CD4-positive, alpha-beta T cell treated with Interleukin-15 for 1 hour (primary cell): Measurements from ENCODE around the gene ARPC5L.
"Not testable (repeated sequence)": the region's sequence is repeated elsewhere in the genome, so short reads cannot be mapped to it uniquely, and the experiment has no call there.

ENCODE experiments used
- DNase-seq: peaks from one replicate; pipeline ENCODE4 v3.0.0-alpha.2; 2020

Gene ARPC5L

DNA sequence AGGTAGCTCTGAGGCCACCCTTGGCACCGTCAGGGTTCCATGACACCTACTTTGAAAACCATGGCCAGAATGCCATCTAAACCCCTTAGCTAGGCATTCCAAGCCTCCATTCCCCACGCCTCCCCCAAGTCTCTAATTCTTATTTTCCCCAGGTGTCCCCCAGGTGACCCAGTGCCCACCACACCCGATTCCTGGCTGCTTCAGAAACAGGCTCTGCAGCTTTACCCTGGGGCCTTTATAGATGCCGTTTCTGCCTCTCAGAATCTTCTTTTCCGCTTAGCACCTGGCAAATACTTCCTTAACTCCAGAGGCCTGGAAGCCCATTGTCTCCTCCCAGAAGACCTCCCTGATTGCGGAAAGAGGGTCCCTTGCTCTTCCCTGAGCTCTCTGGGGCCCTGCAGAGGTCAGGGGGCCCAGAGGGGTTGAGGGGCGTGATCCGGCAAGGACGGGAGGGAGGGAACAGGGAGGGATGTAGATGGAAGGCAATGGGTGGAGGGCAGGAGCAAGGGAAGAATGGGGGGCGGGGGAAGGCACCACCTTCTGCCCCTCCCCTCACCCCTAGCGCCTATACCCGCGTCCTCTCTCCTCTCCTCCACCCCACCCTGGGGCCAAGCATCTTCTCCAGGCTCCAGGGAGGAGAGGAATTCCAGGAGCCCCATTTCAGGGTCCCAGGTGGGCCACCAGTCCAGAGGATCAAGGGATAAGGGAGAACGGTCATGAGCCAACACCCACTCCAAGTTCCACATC lies 20.7 kb upstream of the ARPC5L start:
- DNase-seq: no peak

DNA sequence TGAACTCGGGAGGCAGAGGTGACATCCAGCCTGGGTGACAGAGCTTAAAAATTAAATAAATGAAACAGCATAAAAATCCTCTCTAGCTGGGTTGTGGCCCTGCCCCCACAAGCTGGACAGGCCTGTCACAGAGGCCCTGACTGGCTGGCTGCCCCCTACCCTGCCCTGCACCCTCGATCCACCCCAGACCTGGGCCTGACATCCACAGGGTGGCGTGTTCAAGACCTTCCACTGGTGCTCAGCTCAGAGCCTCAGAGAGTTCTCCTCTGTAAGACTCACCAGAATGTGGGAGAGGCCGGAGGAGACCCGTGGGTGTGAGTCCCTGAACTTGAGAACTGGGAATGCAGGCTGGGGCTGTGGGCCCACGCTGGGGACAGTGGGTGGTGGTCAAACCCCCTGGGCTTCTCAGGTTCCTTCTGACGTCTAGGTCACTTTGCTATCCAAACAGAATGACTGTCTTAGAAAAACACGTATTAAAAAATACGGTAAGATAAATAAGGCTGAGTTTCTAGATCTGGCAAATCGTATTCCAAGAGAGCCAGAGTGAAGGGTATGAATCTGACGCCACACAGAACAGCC lies 18.4 kb upstream of the ARPC5L start:
- no peak for DNase-seq

DNA sequence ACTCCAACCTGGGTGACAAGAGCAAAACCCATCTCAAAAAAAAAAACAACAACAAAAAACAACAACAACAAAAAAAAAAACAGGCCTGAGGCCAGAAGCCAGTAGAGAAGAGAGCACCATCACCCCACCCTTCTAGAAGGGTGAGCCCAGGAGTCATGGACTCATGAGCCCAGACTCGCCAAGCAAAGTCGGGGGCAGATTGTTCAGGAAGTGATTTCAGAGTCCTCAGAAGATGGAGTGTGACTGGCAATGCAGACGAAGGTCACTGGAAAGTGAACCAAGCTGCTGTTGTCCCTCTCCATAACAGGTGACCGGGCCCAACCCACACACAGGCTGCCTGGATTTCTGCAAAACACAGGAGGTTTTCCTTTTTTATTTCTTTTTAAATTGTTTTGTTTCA lies 17.6 kb upstream of the ARPC5L start:
- DNase-seq: no peak

DNA sequence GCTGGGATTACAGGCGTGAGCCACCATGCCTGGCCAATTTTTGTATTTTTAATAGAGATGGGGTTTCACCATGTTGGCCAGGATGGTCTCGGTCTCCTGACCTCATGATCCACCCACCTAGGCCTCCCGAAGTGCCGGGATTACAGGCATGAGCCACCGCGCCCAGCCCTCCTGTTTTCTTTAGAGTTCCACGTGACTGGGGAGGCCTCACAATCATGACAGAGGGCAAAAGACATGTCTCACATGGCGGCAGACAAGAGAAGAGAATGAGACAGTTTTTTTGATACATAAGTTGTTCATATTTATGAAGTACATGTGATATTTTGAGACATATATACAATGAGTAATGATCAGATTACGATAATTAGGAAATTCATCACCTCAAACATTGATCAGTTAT lies 15.5 kb upstream of the ARPC5L start:
- DNase-seq: not testable (repeated sequence)

DNA sequence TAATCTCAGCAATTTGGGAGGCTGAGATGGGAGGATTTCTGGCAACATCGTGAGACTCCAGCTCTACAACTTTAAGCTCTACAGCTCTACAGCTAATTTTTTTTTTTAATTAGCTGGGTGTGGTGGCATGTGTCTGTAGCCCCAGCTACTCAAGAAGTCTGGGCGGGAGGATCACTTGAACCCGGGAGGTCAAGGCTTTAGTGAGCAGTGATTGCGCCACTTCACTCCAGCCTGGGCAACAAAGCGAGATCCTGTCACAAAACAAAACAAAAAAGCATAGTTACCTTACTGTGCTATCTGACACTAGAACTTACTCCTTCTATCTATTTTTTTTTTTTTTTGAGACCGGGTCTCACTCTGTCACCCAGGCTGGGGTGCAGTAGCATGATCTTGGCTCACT lies 15.0 kb upstream of the ARPC5L start:
- DNase-seq: no peak

DNA sequence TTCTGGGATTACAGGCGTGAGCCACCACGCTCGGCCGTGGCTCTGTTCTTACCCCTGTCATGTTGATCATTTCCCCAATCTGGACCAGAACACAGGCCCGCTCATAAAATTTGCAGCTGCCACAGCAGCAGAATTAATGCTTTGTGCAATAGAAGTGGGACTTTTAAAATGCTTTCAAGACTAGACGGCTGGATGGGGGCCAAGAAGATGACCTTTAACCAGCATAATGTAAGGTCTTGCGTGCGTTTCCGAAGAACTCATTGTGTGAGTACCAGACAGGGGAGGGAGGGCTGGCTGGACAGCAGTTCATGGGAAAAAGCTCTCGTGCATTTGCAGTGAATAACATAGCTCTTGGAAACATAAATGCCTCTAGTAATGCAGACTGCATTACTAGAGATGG lies 12.1 kb upstream of the ARPC5L start:
- no peak for DNase-seq

DNA sequence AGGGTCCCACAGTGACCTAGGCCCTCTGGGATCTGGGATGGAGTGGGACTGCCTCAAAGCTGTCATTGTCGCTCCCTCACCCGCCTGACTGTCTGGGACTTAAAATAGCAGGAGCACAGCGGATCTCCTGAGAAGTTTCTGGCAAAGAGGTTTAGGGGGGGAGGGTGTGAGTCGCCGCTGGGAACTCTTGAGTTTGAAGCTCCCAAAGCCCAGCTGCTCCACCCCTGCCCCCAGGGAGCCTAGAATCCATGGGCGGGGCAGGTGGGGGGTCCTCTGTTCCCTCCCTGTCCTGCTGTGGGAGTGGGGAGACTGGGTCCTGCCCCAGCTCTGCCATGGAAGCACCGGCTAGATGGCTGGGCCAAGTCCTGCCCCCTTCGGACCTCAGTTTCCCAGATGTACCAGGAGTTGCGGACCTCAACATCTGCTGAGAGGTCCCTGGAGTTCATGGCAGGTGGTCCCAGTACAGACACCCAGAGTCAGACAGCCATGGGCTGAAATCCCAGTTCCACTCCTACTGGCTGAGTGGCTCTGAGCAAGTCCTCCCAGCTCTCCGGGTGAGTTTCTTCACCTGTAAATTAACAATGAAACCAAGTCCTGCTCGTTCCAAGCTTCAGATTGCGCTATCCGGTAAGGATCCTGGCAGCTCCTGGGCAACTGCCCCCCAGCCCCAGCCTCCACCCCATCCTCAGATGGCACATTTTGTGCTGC lies 9.7 kb upstream of the ARPC5L start:
- DNase-seq: no peak

DNA sequence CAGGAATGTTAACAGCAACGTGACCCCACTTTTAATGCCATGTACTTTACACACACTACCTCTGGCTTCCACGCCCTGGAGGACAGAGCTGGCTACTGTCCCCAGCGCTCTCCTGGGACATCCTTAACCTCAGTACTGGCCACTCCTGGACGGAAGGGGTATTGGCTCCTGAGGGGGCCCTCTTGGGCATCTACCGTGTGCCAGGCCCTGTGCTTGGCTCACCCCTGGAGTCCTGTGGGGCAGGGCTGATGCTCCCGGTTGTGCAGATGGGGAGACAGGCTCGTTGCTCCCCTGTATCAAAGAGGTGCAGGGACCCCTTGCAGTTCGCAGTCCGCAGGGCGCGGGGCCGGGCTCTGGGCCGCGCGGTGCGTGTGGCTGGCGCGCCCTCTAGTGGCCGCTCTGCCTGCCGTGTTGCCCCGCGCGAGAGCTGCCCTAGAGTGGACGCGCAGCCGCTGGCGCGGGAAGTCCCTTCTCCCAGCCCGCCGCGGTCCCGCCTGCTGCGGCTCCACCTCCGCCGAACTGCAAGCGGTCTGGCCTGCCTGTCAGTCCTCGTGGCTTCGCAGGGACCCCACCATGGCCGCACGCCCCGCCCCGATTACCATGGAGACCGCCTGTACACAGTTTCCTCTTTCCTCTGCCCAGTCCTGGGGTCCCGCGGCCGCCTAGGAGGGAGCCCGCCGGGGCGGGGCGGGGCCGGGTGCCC lies 8.9 kb upstream of the ARPC5L start, which contains the start of gene WDR38:
TSS of gene WDR38 (plus strand) at position 632 of the 703 bp plus-strand sequence. CDS start 72 bp downstream, outside the sequence.
- DNase-seq: peak; percentile 92

DNA sequence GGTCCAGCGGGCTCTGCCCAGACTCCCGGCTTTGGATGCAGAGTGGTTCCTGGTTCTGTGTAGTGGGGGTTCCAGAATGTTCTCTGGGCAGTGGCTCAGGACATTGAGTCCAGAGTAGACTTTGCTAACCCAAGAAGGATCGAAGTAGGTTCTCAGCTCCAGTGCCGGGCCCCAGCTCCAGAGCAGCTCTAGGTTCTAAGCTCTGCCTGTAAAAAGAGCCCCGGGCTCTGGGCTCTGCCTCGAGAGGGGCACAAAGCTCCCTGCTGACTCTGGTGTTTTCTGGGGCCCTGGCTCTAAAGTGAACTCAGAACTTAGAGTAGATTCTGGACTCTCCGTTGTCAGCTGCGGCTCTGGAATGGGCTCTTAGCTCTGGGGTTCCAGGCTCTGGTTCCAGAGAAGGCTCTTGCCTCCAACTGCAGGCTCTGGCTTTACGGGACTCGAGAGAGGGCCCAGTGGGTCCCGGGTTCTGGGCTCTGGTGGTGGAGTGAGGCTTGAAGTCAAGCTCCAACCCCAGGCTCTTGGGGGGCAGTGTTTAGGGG lies 8.3 kb upstream of the ARPC5L start:
- DNase-seq: no peak

DNA sequence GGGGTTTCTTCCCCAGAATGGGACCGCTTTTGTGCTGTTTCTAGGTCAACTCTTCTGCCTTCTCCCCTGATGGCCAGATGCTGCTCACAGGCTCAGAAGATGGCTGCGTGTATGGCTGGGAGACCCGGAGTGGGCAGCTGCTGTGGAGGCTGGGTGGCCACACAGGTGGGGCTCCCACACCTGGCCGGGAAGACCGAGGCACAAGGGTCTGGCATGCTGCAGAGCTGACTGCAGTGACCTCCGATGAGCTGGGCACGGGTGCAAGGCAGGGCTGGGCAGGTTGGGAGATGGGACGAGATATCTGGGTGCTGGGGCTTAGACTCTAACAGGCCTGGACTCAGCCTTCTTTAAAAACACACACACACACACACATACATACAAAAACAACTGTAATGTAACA lies 7.8 kb upstream of the ARPC5L start:
- no peak for DNase-seq

DNA sequence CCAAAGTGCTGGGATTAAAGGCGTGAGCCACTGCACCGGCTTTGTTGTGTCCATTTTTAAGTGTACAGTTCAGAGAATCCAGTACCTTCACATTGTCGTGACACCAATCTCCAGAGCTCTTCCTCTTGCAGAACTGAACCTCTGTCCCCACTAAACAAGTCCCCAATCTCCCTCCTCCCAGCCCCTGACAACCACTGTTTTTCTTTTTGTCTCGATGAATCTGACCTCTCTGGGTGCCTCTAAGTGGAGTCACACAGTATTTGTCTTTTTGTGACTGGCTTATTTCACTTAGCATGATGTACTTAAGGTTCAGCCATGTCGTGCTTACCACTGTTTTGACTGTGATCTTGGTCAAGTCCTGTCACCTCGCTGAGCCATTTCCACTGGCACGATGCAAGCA lies 7.1 kb upstream of the ARPC5L start:
- DNase-seq: no peak

DNA sequence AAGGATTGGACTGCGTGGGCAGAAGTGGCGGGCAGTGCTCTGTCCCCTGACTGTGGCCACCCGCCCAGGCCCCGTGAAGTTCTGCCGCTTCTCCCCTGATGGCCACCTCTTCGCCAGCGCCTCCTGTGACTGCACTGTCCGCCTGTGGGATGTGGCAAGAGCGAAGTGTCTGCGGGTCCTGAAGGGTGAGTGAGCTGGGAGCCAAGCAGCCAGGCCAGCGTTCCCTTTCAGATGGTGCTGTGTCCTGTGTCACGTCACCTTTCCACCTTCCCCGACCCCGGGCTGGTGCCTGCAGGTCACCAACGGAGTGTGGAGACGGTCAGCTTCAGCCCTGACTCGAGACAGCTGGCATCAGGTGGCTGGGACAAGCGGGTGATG lies 6.4 kb upstream of the ARPC5L start:
- no peak for DNase-seq

DNA sequence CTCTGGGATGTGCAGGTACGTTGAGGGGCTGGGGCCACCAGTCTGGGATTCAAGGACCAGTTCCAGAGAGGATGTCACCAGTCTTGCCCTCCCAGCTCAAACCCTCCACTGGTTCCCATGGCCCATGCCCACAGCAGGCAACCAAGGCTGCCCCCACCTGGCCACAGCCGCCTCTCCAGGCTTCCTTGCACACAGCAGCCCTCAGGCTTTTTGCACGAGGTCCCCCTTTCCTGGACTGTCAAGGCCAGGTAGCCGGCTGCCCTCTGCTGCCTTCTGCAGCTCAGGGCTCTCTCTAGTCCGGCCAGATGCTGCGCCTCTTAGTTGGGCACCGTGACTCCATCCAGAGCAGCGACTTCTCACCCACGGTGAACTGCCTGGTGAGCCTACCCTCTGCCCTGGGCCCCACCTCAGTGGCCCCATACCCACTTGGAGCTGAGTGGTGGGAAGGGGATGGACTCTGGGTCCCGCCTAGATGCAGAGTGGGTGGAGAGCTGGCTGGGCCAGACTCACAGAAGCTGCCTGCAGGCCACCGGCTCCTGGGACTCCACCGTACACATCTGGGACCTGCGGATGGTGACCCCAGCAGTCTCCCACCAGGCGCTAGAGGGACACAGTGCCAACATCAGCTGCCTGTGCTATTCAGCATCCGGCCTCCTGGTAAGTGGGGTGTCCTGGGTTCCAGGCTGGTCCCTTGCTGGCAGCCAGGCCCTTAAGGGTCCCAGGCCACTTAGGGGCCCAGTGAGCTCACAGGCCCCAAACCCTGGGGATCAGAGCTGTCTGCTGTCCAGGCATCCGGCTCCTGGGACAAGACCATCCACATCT lies 5.8 kb upstream of the ARPC5L start:
- DNase-seq: no peak

DNA sequence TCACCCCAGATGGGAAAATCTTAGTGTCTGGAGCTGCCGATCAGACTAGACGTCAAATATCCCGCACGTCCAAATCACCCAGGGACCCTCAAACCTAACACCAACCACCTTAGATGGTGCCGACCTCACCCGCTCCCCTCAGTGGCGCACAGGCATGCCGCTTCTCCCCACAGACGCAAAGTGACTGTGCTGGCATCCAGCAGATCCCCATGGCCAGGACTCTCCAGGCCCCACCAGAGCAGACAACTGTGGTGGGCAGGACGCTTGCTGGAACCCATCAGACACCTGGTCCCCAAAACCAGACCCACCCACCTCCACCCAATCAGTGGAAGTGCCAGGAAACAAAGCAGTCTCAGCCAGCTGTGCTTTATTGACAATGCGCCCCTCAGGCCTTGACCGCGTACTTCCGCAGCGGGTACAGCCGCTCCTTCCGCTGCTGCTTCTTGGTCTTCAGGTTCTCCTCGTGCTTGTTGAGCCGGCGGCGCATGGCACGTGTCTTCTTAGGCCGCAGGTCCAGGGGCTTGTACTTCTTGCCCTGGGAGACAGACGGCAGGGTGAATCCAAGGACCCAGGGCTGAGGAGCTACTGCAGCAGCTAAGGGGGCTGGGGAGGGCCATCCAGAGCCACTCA lies 4.3 kb upstream of the ARPC5L start:
- DNase-seq: no peak

DNA sequence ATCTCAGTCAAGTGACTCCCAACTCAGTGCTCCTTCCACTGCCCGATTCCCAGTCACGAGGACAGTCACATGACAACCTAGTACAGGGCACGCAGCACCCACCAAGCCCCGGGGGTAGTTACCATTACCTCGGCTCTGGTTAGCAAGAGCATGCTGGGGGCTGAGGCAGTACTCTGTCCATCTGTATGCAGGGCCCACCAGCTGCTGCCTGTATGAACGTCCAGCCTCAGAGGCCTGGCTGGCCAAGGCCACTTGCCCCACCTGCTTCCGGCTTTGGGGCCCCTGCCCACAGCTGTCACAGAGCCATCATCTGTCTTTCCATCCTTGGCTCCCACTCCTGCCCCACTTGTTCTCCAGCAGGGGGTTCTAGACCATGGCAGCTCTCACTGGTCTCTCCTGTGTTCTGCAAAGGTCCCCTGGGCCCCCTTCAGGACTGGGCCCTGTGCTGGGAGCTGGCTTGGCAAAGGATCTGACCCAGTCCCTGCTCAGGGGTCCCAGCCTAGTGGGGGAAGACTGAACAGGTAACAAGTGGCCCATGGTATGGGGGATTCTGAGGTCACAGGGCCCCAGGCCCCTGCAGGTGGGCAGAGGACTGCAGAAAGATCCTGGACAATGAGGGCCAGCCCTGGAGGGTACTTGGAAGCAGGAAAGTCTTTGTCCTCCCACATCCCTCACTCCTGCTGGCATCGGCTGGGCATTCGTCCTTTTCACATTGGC lies 3.4 kb upstream of the ARPC5L start:
- no peak for DNase-seq

DNA sequence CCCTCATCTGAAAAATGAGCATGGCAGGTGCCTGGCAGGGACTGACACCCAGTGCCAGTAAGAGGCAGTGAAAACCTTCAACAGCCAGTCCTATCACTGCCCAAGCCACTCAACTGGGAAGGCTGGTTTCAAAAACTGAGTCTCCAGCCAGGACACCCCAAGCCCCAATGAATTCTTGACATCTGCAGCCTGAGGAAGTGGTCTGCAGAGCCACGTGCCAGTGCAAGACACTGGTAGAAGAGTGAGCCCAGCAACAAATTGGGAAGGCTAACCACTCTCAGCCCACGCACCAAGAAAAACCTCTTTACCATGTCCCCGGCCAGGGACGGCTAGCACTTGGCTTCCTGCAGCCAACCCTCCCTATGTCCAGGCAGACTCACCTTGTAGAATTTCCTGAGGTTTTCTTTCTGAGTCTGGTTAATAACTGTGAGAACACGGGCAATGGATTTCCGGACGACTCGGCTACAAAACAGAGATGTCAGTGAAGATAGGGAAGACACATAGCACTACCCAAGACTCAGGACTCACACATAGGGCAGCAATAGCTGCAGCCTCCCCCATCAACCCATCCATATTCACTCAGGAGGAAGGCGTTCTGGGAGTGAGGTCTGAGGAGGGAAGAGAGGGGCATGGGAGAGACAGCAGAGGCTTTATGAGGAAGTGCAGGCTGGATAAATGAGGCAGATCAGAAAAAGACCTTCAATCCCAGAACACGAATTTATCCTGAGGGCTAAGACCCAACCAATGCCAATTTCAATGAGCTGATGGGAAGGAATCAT lies 1.9 kb upstream of the ARPC5L start:
- DNase-seq: no peak

DNA sequence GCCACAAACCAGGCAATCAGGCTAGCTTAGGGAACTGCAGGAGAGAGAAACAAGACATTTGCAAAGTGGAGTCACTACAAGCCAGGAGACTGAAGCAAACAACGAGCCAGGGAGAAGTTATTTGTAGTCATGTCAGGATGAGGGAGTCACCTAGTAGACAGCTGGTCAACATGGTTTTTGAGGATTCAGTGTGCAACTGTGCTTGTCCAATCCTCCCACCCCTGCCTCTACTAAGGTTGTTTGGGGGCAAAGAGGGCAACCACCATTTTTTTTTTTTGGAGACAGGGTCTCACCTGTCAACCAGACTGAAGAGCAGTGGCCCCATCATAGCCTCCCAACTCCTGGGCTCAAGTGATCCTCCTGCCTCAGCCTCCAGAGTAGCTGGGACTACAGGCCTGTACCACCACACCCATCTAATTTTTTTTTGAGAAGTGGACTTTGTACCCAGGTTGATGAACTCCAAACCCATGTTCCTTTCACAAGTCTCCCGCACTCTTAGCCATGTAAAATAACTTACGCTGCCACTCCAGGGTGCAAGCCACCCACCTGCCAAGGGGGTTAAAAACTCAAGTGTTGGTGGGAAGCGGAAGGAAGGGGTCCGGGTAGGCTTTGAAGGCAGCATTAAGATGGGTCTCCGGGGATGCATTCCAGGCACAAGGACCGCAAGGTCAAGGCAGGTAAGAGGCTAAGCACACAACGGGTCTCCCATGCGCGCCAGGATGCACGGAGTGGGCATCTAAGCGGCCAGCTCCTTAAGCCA lies 1.2 kb upstream of the ARPC5L start:
- DNase-seq: no peak

DNA sequence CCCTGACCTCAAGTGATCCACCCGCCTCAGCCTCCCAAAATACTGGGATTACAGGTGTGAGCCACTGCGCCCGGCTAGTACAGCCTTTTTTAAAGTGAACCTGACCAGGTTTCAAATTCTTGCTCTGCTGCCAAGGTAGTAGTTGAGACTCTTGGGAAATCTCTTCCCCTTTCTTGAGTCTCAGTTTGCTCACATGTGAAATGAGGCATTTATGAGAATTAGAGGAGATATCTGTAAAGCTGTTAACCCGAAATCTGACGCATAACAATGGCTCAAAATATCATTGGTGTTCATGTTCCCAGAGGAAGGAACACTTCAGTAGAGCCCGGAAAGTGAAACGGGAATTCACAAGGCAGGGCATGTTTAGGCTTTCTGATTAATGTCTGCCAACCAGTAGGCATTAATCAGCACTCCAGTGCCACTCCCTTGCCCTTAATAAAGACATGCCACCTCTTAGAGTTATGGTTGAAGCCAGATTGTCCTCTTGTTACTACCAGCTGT lies 1.5 kb downstream of the ARPC5L start:
- DNase-seq: no peak
